NT2/D1 (cell line): ENCODE results near the gene NAGA.

Experiments used
- YY1 ChIP-seq: IDR thresholded peaks from 2 replicates; pipeline ENCODE4 v1.6.1; 2011; ENCODE audit not compliant: insufficient read length, insufficient read depth
- ZNF274 ChIP-seq: IDR thresholded peaks from 2 replicates; pipeline ENCODE4 v1.6.1; 2011; ENCODE audit warnings: mild to moderate bottlenecking, low read depth, low read length

DNA sequence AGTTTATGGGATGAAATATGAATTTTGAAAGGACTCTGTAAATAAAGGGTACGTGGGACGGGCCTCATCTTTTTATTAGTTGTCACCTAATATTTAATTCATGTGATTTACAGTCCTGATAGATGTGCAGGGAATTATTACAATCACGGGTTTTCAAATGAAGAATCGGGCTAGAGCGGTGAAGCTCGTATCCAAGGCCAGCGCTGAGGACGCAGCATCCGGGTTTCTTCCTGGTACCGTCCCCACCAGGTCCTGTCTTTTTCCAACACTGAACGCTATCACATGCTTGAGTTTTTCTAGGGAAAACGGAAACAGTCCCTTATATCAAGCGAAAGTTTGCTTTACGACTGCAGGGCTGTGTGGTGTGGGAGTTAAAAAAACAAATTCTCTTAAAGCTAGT is 9.7 kb upstream of the NAGA start:
- TF ChIP-seq ZNF274 (no peak), YY1 (no peak)
